Endometrium (tissue), 2 donors: ENCODE data around the gene ABHD4.
"Not testable (repeated sequence)": the region's sequence is repeated elsewhere in the genome, so short reads cannot be mapped to it uniquely, and the experiment has no call there.

Source experiments
- FAIRE-seq: peaks from 2 replicates; lab custom pipeline; 2012; peaks lifted over from hg19 to GRCh38; lab: Jason Lieb, UNC
- donor health status: control.
- donor health status: control.

Gene ABHD4

GRCh38 chr14:22627506-22628263 lies 29.6 kb downstream of the ABHD4 start:
- no peak for FAIRE-seq

DNA sequence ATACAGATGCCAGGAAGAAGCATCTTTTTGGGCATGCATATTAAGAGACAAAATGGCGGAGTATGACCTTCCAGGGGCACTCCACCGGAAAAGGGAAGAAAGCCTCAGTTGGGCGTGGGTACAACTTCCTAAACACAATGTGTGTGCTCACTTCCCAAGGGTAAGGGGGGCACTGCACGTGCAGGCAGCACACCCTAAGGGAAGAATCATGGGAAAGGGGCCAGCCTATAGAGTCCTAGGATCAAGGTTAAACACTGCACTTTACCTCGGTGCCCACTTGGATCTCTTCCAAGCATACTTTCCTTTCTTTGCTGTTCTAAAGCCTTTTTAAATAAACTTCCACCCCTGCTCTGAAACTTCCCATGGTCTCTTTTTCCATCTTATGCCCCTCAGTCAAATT lies 31.3 kb downstream of the ABHD4 start:
- FAIRE-seq: no peak

DNA sequence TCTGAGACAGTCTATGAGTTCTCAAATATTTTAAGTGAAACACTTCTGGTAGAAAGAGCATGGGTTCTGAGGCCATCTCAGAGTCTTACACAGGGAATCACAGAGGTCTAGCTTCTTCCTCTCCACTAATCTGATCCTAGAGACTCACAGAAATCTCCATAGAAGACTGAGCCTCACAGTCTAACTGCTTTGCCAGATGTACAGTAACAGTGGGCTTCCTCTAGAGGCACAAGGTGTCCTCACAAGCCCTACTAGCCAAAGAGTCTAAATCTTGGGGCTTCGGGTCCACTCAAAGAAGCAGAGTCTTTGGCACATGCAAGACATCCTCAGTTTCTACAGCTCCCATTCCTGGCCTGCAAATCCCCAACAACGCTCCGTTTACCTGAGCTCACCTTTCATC lies 32.0 kb downstream of the ABHD4 start:
- no peak for FAIRE-seq

- no peak for FAIRE-seq
Observed at GRCh38 chr14:22630486-22630885, 32.4 kb downstream of the ABHD4 start.

- FAIRE-seq: no peak
Observed at GRCh38 chr14:22634233-22634900, 36.3 kb downstream of the ABHD4 start.

DNA sequence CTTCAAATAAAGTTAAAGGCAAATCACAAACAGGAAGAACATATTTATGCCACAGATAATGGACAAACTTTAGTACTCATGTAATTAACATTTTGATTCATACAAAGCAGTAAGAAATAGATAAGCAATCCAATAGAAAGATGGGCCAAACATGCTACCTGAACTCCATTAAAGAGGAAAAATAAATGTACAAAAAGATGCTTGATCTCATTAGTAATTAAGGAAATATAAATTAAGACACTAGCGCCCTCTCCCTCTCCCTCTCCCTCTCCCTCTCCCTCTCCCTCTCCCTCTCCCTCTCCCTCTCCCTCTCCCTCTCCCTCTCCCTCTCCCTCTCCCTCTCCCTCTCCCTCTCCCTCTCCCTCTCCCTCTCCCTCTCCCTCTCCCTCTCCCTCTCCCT lies 37.9 kb downstream of the ABHD4 start:
- FAIRE-seq: not testable (repeated sequence)

DNA sequence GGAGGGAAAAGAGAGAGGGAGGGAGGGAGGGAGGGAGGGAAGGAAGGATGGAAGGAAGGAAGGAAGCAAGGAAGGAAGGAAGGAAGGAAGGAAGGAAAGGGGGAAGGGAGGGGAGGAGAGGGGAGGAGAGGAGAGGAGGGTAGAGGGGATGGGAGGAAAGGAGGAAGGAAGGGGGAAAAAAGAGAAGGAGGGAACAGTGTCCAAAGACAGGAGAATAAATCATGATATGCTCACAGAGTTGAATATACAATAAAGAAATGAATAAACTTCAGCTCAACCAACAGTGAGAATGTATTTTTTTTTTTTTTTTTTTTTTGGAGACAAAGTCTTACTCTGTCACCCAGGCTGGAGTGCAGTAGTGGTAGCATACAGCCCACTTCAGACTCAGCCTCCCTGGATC lies 42.1 kb downstream of the ABHD4 start:
- FAIRE-seq: no peak

GRCh38 chr14:22641846-22642245 lies 43.7 kb downstream of the ABHD4 start:
- FAIRE-seq: no peak

DNA sequence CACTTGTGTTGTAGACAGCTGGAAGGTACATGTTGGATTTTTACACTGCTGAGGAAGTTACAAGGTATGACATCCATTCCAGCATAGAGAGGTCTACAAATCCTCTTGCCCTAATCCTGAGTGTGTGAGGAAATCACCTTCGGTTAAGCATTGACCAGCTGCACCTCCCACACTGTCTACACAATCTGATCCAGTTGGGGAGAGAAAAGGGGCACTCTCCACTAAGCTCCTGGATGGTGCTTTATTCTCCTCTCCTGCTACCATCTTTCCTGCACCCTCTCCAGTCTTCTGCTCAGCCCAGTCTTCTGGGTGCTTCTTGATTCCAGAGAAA lies 46.2 kb downstream of the ABHD4 start, which contains the start of gene OR6J1:
OR6J1 (minus strand) TSS at position 48 of the 331 bp plus-strand sequence. CDS start 9,541 bp downstream, outside the sequence.
- FAIRE-seq: no peak

DNA sequence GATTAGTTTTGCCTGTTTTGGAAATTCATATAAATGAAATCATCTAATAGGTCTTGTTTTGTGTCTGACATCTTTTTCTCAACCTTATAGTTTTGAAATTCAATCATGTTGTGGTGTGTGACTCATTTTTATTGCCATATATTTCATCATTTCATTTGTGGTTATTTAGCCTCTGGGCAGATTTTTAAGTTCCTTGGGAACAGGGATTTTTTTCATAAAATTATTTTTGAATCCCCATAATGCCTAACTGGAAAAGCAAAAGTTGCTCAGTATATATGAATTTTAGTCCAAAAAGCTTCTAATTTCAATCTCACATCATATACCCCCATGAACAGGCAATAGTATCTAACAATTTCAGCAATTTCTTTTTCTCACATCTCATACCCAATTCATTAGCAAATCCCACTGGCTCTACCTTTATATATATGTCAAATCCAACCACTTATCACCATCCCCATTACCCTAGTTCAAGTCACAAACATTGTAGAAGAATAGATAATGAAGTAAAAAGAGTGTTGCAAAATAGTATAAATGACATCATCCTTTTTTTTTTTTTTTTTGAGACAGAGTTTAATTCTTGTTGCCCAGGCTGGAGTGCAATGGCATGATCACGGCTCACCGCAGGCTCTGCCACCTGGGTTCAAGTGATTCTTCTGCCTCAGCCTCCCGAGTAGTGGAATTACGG lies 48.6 kb downstream of the ABHD4 start:
- FAIRE-seq: no peak

DNA sequence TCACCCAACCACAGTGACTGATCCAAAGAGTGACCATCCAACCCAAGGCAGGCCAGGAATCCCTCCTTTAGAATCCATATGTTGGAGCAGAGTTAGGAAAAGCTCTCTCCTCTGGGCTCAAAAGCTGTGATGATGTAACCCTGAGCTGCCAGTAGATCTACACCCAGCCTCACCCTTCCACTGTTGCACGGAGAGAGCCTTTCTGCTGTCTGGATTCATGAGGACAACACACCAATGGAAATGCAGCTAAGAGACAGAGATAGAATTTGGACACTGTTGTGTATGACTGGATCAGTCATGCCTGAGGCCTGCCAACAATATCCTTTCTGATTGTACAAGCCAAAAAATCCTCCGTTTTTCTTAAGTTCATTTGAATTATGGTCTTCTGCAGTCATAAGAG lies 50.4 kb downstream of the ABHD4 start:
- FAIRE-seq: no peak

DNA sequence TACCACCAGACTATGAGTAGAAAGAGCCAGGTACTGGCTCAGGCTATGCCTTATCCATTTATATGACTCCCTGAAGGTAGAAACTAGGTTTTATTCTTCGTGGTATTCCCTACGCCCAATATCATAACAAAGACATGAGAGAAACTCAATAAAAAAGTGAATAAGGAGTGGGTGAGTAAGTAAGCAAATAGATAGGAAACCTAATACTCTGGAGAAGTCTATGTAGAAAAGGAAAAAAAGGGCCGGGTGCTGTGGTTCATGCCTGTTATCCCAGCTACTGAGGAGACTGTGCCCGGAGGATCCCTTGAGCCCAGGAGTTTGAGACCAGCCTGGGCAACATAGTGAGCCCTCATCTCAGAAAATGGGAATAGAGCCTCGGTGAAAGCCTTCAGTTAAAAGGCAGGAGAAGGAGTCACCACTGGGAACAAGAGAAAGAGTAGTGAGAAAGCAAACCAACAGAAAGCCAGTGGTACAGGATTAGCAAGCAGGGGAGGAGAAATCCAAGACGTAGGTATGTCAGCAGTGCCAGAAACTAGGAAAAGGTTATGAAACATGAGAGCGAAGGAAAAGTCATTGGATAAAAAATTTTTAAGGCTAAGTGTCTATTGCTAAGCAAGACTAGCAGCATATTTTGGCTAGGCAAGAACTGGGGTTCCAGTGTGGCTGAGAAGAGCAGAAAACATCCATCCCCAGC lies 52.1 kb downstream of the ABHD4 start:
- FAIRE-seq: no peak

- FAIRE-seq: no peak
Observed at GRCh38 chr14:22650960-22651521, 52.9 kb downstream of the ABHD4 start.

DNA sequence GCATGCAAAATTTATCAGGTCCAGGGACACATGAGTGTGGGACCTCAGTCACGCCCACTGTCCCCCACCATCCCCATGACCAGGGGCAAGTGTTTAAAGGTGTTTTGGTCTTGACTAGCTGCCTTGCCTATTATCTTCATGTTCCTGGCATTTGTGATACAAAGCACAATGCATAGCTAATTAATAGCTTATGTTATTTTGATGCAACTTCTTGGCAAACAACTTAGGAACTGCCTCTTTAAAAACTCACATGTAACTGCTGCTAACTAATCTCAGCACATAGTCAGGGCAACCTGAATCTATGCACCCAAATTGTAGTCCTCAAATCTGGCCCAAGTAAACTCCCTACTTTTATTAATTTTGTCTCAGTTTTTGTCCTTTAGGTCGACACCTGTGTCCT lies 53.5 kb downstream of the ABHD4 start:
- no peak for FAIRE-seq

DNA sequence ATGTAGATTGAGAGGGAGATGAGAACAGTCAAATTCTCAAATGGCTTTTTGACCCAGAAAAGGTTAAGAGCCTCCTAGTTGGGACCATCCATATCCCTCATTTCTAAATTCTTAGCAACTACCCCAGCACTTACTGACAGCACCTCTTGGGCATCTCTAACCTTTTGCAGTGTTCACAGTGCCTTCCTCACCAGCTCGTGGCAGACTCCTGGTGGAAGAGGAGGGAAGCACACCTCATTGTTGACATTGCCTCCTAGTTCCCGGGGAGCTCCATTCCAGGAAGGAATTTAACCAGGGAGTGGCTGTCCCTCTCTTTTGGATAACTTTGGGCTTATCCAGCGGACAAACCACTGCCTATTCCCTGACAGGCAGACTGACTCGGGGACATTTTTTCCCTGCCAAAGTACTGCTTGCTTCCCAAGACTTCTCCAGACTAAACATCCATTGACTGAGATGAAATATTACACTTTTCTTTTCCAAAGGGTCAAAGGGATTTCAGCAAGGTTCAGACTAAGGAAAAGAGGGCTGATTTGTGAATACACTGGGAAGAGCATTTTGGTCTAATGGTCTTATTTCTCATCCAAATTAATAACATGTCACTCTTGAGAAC lies 55.0 kb downstream of the ABHD4 start:
- no peak for FAIRE-seq

DNA sequence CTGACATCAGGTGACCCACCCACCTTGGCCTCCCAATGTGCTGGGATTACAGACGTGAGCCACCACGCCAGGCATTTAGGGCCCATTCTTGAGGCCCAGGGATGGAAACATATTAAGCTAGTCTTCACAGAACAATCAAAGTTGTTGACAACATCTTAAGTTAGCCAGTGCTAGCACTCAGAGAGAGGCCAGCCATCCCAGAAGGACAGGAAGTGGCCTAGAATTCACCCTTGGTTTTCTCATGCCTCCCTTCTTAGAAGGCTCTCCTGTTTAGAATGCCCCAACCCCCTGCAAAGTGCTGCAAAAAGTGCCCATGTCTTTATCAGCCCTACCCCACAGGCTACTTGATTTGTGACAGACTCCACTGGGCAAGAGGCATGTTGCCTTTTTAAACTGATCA lies 58.1 kb downstream of the ABHD4 start:
- FAIRE-seq: no peak

- FAIRE-seq: no peak
Observed at GRCh38 chr14:22656945-22657731, 59.0 kb downstream of the ABHD4 start.

DNA sequence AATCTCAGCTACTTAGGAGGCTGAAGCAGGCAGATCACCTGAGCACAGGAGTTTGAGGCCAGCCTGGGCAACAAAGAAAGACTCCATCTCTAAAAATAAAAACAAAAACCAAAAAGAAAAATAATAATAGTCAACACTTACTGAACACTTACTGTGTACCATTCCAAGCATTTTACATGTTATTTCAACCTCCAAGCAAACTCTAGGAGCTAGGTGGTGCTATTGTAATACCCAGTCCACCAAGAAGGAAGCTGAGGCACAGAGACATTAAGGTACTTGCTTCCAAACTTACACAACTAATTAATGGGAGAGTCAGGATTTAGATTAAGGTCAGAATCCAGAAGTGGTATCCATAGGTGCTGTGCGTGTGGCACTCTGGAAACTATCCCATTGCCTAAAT lies 59.8 kb downstream of the ABHD4 start:
- no peak for FAIRE-seq

- no peak for FAIRE-seq
Observed at GRCh38 chr14:22658946-22659345, 60.8 kb downstream of the ABHD4 start.

- no peak for FAIRE-seq
Observed at GRCh38 chr14:22660654-22661053, 62.6 kb downstream of the ABHD4 start.
